Transverse colon (tissue), 4 donors: ENCODE measurements around the gene SLC25A13.
A peak's percentile ranks its signal among the peaks of the same experiment; 100 is the strongest.

Experiments used
- CTCF ChIP-seq, 5 experiments: fragments of 200-600 bp in 3 of 5; fragments of 450-650 bp in 2 of 5; sonication (generic) in 3 of 5; IDR thresholded peaks; 1 replicate in 2 of 5; 2 replicates in 3 of 5; pipeline ENCODE4 v1.5.1; 2016 to 2017; ENCODE audit warnings: antibody characterized with exemption in 5 of 5, inconsistent platforms in 3 of 5, mild to moderate bottlenecking in 2 of 5, moderate library complexity in 1 of 5
- EP300 ChIP-seq: sonication (generic); formaldehyde crosslinking; IDR thresholded peaks from one replicate; pipeline ENCODE4 v1.6.1; 2017; ENCODE audit warnings: antibody characterized with exemption, low read depth
- POLR2A ChIP-seq: fragments of 450-650 bp; IDR thresholded peaks from one replicate; pipeline ENCODE4 v1.6.1; 2016; ENCODE audit warnings: antibody characterized with exemption, mild to moderate bottlenecking, moderate library complexity
- POLR2AphosphoS5 ChIP-seq, 3 donors: sonication (generic); formaldehyde crosslinking; IDR thresholded peaks; one replicate each; pipeline ENCODE4 v1.6.1; 2016; ENCODE audit warnings: antibody characterized with exemption in 3 of 3

- no peak for TF ChIP-seq CTCF (IDR thresholded peaks at IDR 0.05)
- TF ChIP-seq POLR2AphosphoS5 (IDR thresholded peaks at IDR 0.05), result peak; percentile 16 to 64 (median 38)
- TF ChIP-seq POLR2A, result peak; percentile 68
- no peak for TF ChIP-seq EP300
These were observed 754 bp downstream of the SLC25A13 start for GRCh38 chr7:96321031-96321657.
